Stimulated activated naive CD4-positive, alpha-beta T cell (primary cell): ENCODE results near the gene SSR3.
"Not testable (repeated sequence)": the region's sequence is repeated elsewhere in the genome, so short reads cannot be mapped to it uniquely, and the experiment has no call there.

Experiments used
- DNase-seq, 6 experiments: peaks; one replicate each; lab custom pipeline; 2025; lab: John Stamatoyannopoulos, UW

The SSR3 gene

DNA sequence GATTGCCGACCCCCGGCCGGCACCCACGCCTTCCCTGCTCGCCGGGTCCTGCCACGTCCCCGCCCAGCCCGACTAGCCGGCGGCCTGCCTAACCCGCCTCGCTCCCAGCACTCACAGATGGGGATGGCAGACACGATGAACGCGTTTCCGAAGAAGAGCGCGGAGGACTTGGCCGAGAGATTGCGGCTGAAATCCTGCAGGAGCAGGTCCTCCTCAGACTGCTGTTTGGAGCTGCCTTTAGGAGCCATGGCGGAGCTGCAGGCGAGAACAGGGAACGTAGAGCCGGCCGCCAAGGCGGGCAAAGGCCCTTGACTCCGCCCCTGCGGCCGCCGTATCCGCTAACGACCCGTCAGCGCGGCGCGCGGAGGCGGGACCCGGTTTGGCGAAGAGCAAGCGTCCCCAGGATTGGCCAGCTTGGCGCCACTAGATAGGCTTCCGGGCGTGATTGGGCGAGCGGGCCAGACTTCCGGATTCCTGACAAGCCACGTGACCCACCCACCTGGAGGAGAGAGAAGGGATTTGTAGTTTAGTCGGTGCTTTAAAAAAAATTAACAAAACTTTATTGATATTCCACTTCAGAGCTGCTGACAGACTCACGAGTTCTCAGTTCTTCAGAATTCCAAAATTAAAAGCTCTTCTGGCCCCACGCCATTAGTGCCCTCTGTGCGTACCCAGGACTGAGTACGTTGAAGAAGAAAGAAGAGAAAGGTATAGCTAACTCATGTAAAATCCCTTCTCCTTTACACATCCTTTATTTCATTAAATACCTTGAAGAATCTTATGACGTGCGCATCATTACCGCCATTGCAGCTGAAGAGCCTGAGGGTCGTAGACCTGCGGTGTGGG is at the start of gene SSR3:
TSS of gene SSR3 (minus strand) at position 276 of the 846 bp plus-strand sequence. CDS start at position 248, 28 bp downstream.
- DNase-seq, result peak; percentile 94 to 98 (median 97)

GRCh38 chr3:156604064-156604641 is 49.2 kb upstream of the SSR3 start:
- DNase-seq, result no peak

DNA sequence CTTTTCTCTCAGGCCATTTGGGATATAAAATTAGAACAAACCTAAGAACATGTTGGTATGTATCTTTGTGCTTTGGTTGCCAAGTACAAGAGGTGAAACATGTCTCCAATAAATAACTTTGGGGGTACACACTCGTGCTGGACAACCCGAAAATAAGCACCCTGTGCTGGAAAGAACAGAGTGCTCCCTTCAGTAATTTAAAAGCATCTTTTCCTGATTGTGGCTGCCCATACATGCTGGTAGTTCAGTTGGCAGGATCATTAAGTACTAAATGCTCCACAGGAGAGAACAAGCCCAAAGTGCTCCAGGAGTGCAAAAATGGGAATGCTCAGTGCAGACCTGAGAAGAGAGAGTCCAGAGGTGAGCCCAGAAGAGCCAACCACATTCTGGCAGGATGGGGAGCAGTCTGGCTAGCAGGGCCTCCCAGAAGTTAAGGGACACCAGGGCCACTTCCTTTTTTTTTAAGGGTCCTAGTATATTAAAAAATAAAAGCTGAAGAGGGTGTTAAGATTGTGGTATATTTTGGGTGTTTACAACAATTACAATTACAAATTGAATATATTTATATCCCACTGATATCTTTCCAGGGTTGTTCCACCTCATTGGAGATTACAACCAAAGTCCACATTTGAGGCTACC is 48.6 kb upstream of the SSR3 start:
- no peak for DNase-seq

DNA sequence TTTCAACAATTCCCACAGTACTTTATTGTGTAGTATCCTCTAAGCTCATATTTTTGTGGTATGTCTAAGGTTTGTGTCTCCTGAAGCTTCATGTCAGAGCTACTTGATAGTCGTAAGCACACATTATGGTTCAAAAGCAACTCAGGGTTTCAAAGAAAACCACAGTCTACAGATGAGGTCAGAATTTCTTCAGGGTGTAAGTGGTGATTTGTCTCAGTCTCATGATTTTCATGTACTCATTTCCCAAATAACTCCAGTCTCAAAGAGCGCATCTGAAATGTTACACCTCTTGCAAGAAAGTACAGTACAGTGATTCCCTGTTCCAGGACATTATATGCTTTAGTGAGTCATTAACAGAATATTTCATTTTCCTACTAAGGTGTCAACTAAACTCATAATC is 47.5 kb upstream of the SSR3 start:
- peak in 3 of 6 experiments; percentile 14 to 42 (median 34) for DNase-seq

GRCh38 chr3:156601497-156601896 is 46.6 kb upstream of the SSR3 start:
- no peak for DNase-seq

GRCh38 chr3:156600834-156601233 is 45.9 kb upstream of the SSR3 start:
- DNase-seq, result no peak

DNA sequence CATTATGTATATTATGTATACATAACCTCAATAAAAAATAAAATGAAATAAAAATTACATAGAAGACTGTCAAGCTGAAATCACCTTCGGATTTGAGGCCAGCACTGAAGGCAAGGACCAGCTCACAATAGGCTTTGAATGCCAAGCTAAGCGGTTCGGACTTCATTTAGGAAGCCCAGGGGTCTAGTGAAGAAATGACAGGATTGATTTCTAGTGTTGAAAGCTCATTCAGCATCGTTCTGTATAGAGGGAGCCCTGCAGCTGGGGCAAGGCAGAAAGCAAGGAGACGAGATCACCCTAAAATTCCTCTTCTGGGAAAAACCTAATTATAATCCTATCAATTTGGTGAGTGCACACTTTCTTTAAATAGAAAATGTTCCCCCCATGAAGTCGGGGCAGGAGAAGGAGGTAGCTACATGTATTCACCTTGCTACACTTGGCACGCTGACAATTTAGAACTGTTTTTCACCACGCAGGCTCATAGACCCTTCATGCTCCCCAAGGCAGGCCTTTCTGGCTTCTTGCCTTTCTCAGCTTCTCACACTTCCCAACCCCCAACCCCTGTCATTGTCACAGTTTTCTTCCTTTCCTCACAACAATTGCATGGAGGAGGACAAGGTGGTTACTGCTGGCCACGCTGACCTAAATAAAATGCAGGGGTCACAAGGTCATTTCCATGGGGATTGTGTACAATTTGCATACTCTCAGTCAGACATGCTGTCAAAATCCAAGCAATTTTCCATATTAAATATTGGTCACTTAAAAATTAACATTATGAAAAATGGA is 44.4 kb upstream of the SSR3 start:
- DNase-seq, result no peak

- no peak for DNase-seq
These were observed 43.5 kb upstream of the SSR3 start for GRCh38 chr3:156598413-156598812.

DNA sequence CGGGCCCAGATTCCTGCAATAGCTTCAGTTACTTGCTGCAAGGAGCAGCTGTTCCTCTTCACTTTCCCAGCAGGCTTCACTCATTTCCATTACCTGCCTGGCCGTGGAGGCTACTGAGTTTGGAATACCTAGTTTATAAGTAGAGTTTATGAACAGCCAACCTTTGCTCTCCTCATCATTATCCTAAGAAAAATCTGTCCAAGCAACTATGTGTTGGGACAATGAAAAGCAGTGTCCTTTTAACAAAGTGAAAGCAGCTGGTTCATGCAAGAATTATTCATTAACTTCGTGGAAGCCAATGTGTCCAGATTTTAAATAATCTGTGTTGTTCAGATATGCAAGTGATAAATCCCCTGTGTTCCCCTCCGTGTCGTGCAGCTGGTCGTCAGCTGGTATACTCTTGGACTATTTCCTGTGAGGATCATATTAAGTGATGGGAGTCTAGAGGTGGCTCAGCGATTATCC is 39.3 kb upstream of the SSR3 start:
- DNase-seq, result no peak

- DNase-seq, result no peak
These were observed 38.9 kb upstream of the SSR3 start for GRCh38 chr3:156593814-156594213.

GRCh38 chr3:156589806-156590205 is 34.9 kb upstream of the SSR3 start:
- DNase-seq, result not testable (repeated sequence)

- no peak for DNase-seq
These were observed 32.8 kb upstream of the SSR3 start for GRCh38 chr3:156587760-156588069.

GRCh38 chr3:156586905-156587759 is 32.2 kb upstream of the SSR3 start:
- no peak for DNase-seq

GRCh38 chr3:156583469-156583868 is 28.6 kb upstream of the SSR3 start:
- no peak for DNase-seq

DNA sequence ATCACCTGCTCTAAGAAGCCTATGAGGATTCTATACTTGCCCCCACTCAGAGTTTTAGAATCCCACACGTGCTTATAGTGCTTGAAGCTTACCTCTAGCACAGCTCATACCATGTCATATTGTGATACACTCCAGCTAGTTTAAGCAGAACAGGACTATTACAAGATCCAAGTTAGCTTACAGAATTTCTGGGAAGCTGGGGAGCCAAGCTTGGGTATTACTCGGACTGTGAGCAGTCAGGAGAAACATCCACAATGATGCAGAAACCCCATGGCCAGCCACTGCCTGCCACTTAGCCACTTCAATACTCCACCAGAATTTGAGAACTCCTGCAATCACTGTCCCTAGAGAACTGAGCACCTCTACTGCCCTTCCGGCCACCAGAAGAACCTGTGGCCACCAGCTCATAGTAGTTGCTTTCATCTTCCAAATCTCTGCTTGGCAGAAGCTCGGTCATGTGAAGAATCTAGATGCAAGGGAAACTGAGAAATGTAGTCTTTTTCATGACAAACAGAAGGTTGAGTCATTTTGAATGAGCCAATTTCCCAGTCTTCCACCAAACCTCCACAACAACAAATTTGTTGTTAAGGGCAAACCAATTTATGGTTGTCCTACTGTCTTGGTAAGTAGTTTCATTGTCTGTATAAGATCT is 27.7 kb upstream of the SSR3 start:
- no peak for DNase-seq

DNA sequence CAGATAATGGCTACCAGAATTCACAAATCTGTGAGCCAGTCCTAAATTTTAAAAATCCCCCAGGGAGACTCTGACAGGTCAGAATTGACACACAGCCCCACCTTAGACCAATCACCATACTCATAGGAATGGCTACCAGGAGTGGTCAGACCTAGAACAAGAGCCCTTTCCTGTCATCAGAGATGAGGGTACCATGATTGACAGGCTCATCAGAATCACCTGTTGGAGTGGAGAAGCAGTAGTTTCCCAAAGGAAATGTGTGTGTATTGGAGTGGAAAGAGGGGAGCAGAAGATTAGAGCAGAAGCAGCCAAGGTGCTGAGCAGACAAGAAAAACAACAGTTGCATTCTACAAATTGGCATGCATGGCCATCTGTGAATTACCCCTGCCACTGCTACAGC is 27.0 kb upstream of the SSR3 start:
- no peak for DNase-seq

DNA sequence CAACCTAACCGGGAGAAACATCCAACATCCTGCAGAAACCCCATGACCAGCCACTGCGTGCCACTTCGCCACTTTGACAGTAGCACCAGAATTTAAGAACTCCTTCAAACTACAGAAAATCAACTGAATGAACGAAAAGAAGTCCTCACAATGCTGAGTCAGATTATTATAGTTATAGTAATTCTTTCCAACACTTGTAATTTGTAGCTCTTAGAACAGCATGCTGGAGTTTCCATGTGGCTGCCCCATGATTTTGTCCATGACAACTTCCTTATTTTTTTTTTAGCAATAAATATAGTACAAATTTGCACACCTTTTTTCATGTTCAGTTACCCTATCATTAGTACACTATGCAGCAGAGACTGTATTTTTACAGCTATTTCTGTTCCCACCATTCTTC is 26.1 kb upstream of the SSR3 start:
- DNase-seq, result no peak

- DNase-seq, result no peak
These were observed 24.5 kb upstream of the SSR3 start for GRCh38 chr3:156579427-156579851.

DNA sequence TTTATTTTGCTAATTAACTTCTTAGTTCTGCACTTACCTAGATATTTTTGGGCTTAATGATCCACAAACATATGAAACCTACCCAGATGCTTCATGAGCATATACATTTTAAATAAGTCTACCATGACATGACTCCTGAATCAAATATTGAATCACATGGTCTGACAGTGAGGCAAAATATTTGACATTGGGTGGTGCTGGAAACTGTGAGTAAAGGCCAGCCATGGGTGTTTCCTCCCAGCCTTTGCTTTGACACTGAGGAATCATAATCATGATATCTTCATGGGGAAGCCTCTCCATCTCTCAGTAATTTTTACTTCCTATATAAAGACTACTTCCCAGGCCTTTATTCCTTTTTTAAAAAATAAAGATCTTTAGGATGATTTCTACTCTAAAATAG is 22.8 kb upstream of the SSR3 start:
- DNase-seq, result no peak

DNA sequence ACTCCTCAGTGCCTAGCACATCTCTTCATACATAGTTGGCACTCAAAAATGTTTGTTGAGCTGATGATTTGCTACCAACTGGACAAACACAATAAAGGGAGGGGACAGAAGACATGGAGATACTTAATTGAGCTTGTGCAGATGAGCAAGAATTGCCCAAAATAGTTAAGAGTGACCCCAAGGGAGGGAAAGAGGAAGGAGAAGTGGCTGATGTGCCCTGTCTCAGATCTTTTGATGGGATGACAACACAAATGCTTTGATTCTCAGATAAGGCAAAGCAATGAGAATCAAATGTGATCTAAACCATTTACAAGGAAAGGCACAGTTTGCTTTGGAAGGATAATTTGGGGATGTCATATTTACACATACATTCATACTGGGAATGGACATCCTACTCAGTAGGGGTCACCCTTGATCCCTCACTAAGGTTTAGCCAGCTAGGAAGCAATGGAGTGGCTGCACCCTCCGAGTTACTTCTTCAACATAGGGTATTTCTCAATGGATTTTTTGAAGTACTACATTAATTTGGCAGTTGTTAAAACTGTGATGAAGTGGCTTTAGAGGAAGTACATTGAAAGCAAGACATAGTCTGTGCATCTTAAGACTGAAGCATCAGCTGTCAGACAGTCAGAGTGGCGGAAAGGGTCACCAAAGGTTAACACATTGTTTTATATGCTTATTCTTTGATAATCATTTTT is 21.9 kb upstream of the SSR3 start:
- no peak for DNase-seq
